SK-N-SH (cell line): Measurements from ENCODE around the gene BTBD6. TPM values are rescaled to one million over a fixed set of nuclear protein-coding genes. Genes with fewer than 3 reads are reported as not detected.

ENCODE experiments used
- CTCF ChIA-PET: fragments of 300-600, 350-600 bp; formaldehyde crosslinking; extraction: SDS; loops from one replicate; lab custom pipeline; 2021; lab: Yijun Ruan, JAX
- POLR2A ChIA-PET: fragments of 350-600 bp; sonication (Branson Sonifier 250); formaldehyde crosslinking; extraction: SDS; loops from one replicate; lab custom pipeline; 2020; ENCODE audit warnings: antibody characterized with exemption, inconsistent platforms; lab: Yijun Ruan, JAX
- DNase-seq: peaks from one replicate; pipeline ENCODE4 v3.0.0; 2012
- H2AFZ ChIP-seq: fragments of 200-600 bp; sonication (generic); 2 replicates; pipeline ENCODE4 v1.8.1; 2016; ENCODE audit warnings: antibody characterized with exemption, mild to moderate bottlenecking, low read depth
- H3F3A ChIP-seq: fragments of 200-600 bp; sonication (generic); replicated peaks from 2 replicates; pipeline ENCODE3; 2016; ENCODE audit warnings: antibody characterized with exemption, mild to moderate bottlenecking; ENCODE audit not compliant: insufficient read depth
- H3K27ac ChIP-seq, 2 experiments: fragments of 200-500 bp in 1 of 2; fragments of 200-600 bp in 1 of 2; sonication (Bioruptor generic) in 1 of 2; sonication (generic), shearing (Covaris generic) in 1 of 2; 2 replicates each; pipeline versions ENCODE4 v1.5.1 to v1.6.1; 2014 to 2016; ENCODE audit warnings: low read depth in 2 of 2, inconsistent platforms in 1 of 2, low read length in 1 of 2, mild to moderate bottlenecking in 1 of 2, mixed read lengths in 1 of 2
- H3K27me3 ChIP-seq: fragments of 200-600 bp; sonication (generic), shearing (Covaris generic); 2 replicates; pipeline ENCODE4 v1.6.1; 2016; ENCODE audit warnings: mixed run types; ENCODE audit not compliant: insufficient read depth
- H3K36me3 ChIP-seq, 2 experiments: fragments of 200-500 bp in 1 of 2; fragments of 200-600 bp in 1 of 2; sonication (Bioruptor generic) in 1 of 2; sonication (generic) in 1 of 2; replicated peaks in 1 of 2; 2 replicates each; pipeline versions ENCODE3 to v1.5.1; 2014 to 2016; ENCODE audit warnings: low read length in 1 of 2, mild to moderate bottlenecking in 1 of 2; ENCODE audit not compliant: insufficient read depth in 2 of 2, control insufficient read depth in 1 of 2
- H3K4me1 ChIP-seq, 2 experiments: fragments of 200-500 bp in 1 of 2; fragments of 200-600 bp in 1 of 2; sonication (Bioruptor generic) in 1 of 2; sonication (generic), shearing (Covaris generic) in 1 of 2; 2 replicates each; pipeline versions ENCODE4 v1.5.1 to v1.6.1; 2014 to 2016; ENCODE audit warnings: low read depth in 1 of 2, low read length in 1 of 2, mixed run types in 1 of 2; ENCODE audit not compliant: insufficient read depth in 2 of 2, control insufficient read depth in 1 of 2
- H3K4me2 ChIP-seq: fragments of 200-600 bp; sonication (generic), shearing (Covaris generic); 2 replicates; pipeline ENCODE4 v1.6.1; 2017; ENCODE audit warnings: mixed run types
- H3K4me3 ChIP-seq, 2 experiments: fragments of 200-500 bp in 1 of 2; fragments of 200-600 bp in 1 of 2; sonication (Bioruptor generic) in 1 of 2; sonication (generic), shearing (Covaris generic) in 1 of 2; 2 replicates each; pipeline versions ENCODE4 v1.5.1 to v1.8.1; 2014 to 2016; ENCODE audit warnings: low read depth in 2 of 2, inconsistent platforms in 1 of 2, low read length in 1 of 2, mild to moderate bottlenecking in 1 of 2, mixed read lengths in 1 of 2, moderate library complexity in 1 of 2
- H3K79me2 ChIP-seq: fragments of 200-600 bp; sonication (generic); 2 replicates; pipeline ENCODE4 v1.8.1; 2017; ENCODE audit warnings: mild to moderate bottlenecking; ENCODE audit not compliant: insufficient read depth
- H3K9ac ChIP-seq: fragments of 200-600 bp; sonication (generic); 2 replicates; pipeline ENCODE4 v1.6.1; 2017; ENCODE audit warnings: mixed run types
- H3K9me2 ChIP-seq: fragments of 200-600 bp; sonication (generic); 2 replicates; pipeline ENCODE4 v1.6.1; 2017; ENCODE audit warnings: mixed run types
- H3K9me3 ChIP-seq: fragments of 200-600 bp; sonication (generic); 2 replicates; pipeline ENCODE4 v1.6.1; 2017; ENCODE audit warnings: mixed run types, mild to moderate bottlenecking, moderate library complexity
- H4K20me1 ChIP-seq: fragments of 200-600 bp; sonication (generic); 2 replicates; pipeline ENCODE4 v1.6.1; 2017; ENCODE audit warnings: mild to moderate bottlenecking, mixed run types; ENCODE audit not compliant: insufficient read depth
- CHD2 ChIP-seq: fragments of 150-350 bp; IDR thresholded peaks from 2 replicates; pipeline ENCODE4 v1.6.1; 2018; ENCODE audit warnings: low read length; ENCODE audit not compliant: partially characterized antibody
- ELF1 ChIP-seq: IDR thresholded peaks from 2 replicates; pipeline ENCODE4 v1.4.0; 2012
- EZH2phosphoT487 ChIP-seq: fragments of 200-600 bp; sonication (generic); IDR thresholded peaks from 2 replicates; pipeline ENCODE4 v1.6.1; 2017; ENCODE audit warnings: low read depth, mixed run types, mild to moderate bottlenecking, antibody characterized with exemption, moderate library complexity, borderline replicate concordance
- FOSL2 ChIP-seq: IDR thresholded peaks from 2 replicates; pipeline ENCODE4 v1.4.0; 2012; ENCODE audit warnings: low read depth, mild to moderate bottlenecking, moderate library complexity, borderline replicate concordance
- FOXM1 ChIP-seq: IDR thresholded peaks from 2 replicates; pipeline ENCODE4 v1.4.0; 2012; ENCODE audit warnings: low read depth, mild to moderate bottlenecking
- JUND ChIP-seq: IDR thresholded peaks from 2 replicates; pipeline ENCODE4 v1.4.0; 2012
- MXI1 ChIP-seq: IDR thresholded peaks from 2 replicates; pipeline ENCODE4 v1.6.1; 2012; ENCODE audit warnings: mild to moderate bottlenecking, low read depth, low read length, improper control_type of control experiment
- NRF1 ChIP-seq: IDR thresholded peaks from 2 replicates; pipeline ENCODE4 v1.6.1; 2012; ENCODE audit warnings: low read depth, mild to moderate bottlenecking, low read length
- POLR2AphosphoS5 ChIP-seq: IDR thresholded peaks from 2 replicates; pipeline ENCODE4 v1.6.1; 2012; ENCODE audit warnings: low read depth, low read length
- RFX5 ChIP-seq: IDR thresholded peaks from 2 replicates; pipeline ENCODE4 v1.6.1; 2012; ENCODE audit warnings: mild to moderate bottlenecking, improper control_type of control experiment, low read length
- RXRA ChIP-seq: IDR thresholded peaks from 2 replicates; pipeline ENCODE4 v1.4.0; 2012; ENCODE audit warnings: low read depth, mild to moderate bottlenecking, borderline replicate concordance
- SIN3A ChIP-seq: IDR thresholded peaks from 2 replicates; pipeline ENCODE4 v1.6.1; 2012; ENCODE audit warnings: low read depth, mild to moderate bottlenecking, low read length, moderate library complexity, borderline replicate concordance
- YY1 ChIP-seq: IDR thresholded peaks from 2 replicates; pipeline ENCODE4 v1.4.0; 2012; ENCODE audit warnings: low read depth, mild to moderate bottlenecking
- WGBS: methylation state at CpG from one replicate; pipeline ENCODE4 v1.1.6; 2017; ENCODE audit warnings: low lambda C conversion rate; 5-methylcytosine and 5-hydroxymethylcytosine counted together
- polyA plus RNA-seq, 3 experiments: library from polyadenylated mRNA; depleted of rRNA; stranded (reverse); fragments of >200 nt; gene quantifications; 2 replicates each; pipeline ENCODE4 v1.2.3, GENCODE V29; 2012
- TF ChIP-seq, protein P1 (sequence below): IDR thresholded peaks from 2 replicates; pipeline ENCODE4 v1.4.0; 2012; ENCODE audit warnings: low read depth
- TF ChIP-seq, protein P2 (sequence below): IDR thresholded peaks from 2 replicates; pipeline ENCODE4 v1.4.0; 2012; ENCODE audit warnings: low read depth, borderline replicate concordance
- TF ChIP-seq, protein P3 (sequence below): IDR thresholded peaks from 2 replicates; pipeline ENCODE4 v1.4.0; 2012; ENCODE audit warnings: low read depth, borderline replicate concordance

BTBD6 gene
- polyA plus RNA-seq, 1 of the 3 experiments (the other 2 are of a cell fraction) = 20.9 TPM

DNA sequence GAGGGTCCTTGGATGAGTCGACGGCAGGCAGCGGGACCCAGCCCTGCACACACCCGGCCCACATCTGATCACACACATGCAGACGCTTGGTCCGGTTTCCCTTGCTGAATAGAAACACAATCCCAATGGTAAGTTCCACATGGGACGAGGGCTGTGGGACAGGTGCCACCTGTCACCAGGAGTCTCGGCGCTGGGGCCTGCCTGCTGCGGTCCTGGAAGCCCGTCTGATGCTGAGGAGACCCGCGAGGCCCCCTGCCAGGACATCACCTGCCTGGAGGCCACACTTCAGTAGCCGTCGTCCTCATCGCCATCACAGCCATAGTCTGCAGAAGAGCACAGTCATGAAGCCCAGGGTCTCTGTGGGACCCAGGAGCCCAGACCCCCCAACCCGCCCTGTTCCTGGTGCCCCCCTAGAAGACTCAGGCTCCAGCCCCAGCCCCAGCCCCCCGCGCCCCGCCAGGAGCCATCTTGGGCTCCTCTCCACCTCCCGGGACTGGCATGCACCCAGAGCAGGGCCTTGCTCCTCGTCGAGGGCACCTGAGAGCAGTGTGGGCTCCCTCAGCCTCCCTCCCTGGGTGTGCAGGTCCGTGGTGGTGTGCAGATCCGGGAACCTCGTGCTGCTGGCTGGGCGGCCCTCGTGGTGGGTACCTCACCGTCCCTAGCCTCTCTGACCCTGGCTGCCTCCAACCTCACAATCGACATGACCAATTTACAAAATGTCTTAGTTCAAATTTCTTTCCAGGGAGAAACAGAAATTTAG lies 37.9 kb upstream of the BTBD6 start:
- CTCF ChIA-PET = interaction anchor here (1.4 to 1.8 kb wide), 2 partner anchors 9 to 270 kb away, joined by 4 to 5 read pairs; no protein-coding TSS in a partner anchor
- Histone ChIP-seq H3K9ac (no peak overlapping the region), H3K4me3 (no peak overlapping the region), H3K79me2 (no peaks in the 10 kb centered on the region), H2AFZ (no peak overlapping the region), H3F3A (no peaks in the 10 kb centered on the region), H3K27ac (peak overlapping the region in 1 of 2 experiments; percentile 87; a peak in 2 of 4 replicates), H3K9me3 (no peaks in the 10 kb centered on the region), H3K4me2 (no peak overlapping the region), H3K4me1 (peaks cover 0 to 89% of the 10 kb centered on the region in 2 experiments; a peak in 1 of 4 replicates), H3K36me3 (peaks cover 0 to 14% of the 10 kb centered on the region in 2 experiments), H4K20me1 (no peaks in the 10 kb centered on the region), H3K9me2 (no peaks in the 10 kb centered on the region), H3K27me3 (no peaks in the 10 kb centered on the region)
- no peak for DNase-seq
- TF ChIP-seq, protein P1, sequence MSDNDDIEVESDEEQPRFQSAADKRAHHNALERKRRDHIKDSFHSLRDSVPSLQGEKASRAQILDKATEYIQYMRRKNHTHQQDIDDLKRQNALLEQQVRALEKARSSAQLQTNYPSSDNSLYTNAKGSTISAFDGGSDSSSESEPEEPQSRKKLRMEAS = no peak
- TF ChIP-seq RFX5 = no peak
- no peak for TF ChIP-seq CHD2
- no peak for TF ChIP-seq JUND
- TF ChIP-seq SIN3A = no peak
- no peak for TF ChIP-seq RXRA
- TF ChIP-seq, protein P2, sequence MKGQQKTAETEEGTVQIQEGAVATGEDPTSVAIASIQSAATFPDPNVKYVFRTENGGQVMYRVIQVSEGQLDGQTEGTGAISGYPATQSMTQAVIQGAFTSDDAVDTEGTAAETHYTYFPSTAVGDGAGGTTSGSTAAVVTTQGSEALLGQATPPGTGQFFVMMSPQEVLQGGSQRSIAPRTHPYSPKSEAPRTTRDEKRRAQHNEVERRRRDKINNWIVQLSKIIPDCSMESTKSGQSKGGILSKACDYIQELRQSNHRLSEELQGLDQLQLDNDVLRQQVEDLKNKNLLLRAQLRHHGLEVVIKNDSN = no peak
- no peak for TF ChIP-seq EZH2phosphoT487
- TF ChIP-seq POLR2AphosphoS5 = no peak
- no peak for TF ChIP-seq ELF1
- TF ChIP-seq FOSL2 = no peak
- no peak for TF ChIP-seq MXI1
- TF ChIP-seq NRF1 = no peak
- TF ChIP-seq, protein P3, sequence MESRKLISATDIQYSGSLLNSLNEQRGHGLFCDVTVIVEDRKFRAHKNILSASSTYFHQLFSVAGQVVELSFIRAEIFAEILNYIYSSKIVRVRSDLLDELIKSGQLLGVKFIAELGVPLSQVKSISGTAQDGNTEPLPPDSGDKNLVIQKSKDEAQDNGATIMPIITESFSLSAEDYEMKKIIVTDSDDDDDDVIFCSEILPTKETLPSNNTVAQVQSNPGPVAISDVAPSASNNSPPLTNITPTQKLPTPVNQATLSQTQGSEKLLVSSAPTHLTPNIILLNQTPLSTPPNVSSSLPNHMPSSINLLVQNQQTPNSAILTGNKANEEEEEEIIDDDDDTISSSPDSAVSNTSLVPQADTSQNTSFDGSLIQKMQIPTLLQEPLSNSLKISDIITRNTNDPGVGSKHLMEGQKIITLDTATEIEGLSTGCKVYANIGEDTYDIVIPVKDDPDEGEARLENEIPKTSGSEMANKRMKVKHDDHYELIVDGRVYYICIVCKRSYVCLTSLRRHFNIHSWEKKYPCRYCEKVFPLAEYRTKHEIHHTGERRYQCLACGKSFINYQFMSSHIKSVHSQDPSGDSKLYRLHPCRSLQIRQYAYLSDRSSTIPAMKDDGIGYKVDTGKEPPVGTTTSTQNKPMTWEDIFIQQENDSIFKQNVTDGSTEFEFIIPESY = no peak
- no peak for TF ChIP-seq FOXM1
- TF ChIP-seq YY1 = no peak
- POLR2A ChIA-PET = no interaction called here
- 93% methylated on average over 12 of the region's 30 CpGs for WGBS
